Activated CD4-positive, alpha-beta memory T cell treated with anti-CD3 and anti-CD28 coated beads, Interleukin-2, amount 10 ng/mL, durations not matched to agents 7 days and 5 days (primary cell): Measurements from ENCODE around the gene BAHCC1. TPM values are rescaled to one million over a fixed set of nuclear protein-coding genes. Genes with fewer than 3 reads are reported as not detected.
"Not testable (repeated sequence)": the region's sequence is repeated elsewhere in the genome, so short reads cannot be mapped to it uniquely, and the experiment has no call there.

Experiments
- CTCF ChIA-PET: fragments of 350-600 bp; sonication (Branson Sonifier 250); formaldehyde crosslinking; loops from one replicate; lab custom pipeline; 2021; ENCODE audit warnings: antibody characterized with exemption, inconsistent platforms; lab: Charles Lee
- POLR2A ChIA-PET: fragments of 350-600 bp; sonication (Branson Sonifier 250); formaldehyde crosslinking; loops from one replicate; lab custom pipeline; 2021; ENCODE audit warnings: antibody characterized with exemption; lab: Charles Lee
- DNase-seq: peaks from one replicate; pipeline ENCODE4 v3.0.0-alpha.2; 2020
- H3K27ac Mint-ChIP-seq: one replicate; pipeline ENCODE4 v1.8.0; 2021; ENCODE audit warnings: mild to moderate bottlenecking, mixed read lengths
- H3K27me3 Mint-ChIP-seq: one replicate; pipeline ENCODE4 v1.8.0; 2021; ENCODE audit warnings: mixed read lengths
- H3K36me3 Mint-ChIP-seq: one replicate; pipeline ENCODE4 v1.8.0; 2021; ENCODE audit warnings: low read depth, mixed read lengths
- H3K4me1 Mint-ChIP-seq: one replicate; pipeline ENCODE4 v1.8.0; 2021; ENCODE audit warnings: mixed read lengths
- H3K4me3 Mint-ChIP-seq: one replicate; pipeline ENCODE4 v1.8.0; 2021; ENCODE audit warnings: mild to moderate bottlenecking, mixed read lengths
- H3K9me3 Mint-ChIP-seq: one replicate; pipeline ENCODE4 v1.8.0; 2021; ENCODE audit warnings: mixed read lengths
- total RNA-seq, 2 experiments: library from RNA; stranded (reverse); gene quantifications; one replicate each; pipeline ENCODE4 v1.2.3, GENCODE V29; 2021

The BAHCC1 gene
- total RNA-seq, 2 experiments from 2014 or later = 0.15 to 0.18 TPM

DNA sequence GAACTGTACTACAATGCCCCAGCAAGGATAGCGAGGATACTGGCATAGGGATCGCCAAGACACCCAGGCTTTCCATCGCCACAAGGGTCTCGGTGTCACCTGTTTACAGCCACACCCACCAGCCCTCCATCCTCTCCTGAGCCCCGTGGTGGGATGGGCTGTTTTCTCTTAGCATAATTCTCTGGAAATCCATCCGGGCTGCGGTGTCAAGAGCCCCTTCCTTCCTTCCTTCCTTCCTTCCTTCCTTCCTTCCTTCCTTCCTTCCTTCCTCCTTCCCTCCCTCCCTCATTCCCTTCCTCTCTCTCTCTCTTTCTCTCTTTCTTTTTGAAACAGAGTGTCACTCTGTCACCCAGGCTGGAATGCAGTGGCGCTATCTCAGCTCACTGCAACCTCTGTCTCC, 36.0 kb upstream of the BAHCC1 start:
- ChIA-PET CTCF (no interaction called here), POLR2A (no interaction called here)
- H3K9me3 Mint-ChIP-seq = no peaks in the 10 kb centered on the region
- peaks cover 38% of the 10 kb centered on the region for H3K27me3 Mint-ChIP-seq
- H3K4me1 Mint-ChIP-seq = no peaks in the 10 kb centered on the region
- no peak overlapping the region for H3K27ac Mint-ChIP-seq
- no peaks in the 10 kb centered on the region for H3K36me3 Mint-ChIP-seq
- H3K4me3 Mint-ChIP-seq = no peak overlapping the region
- no peak for DNase-seq

DNA sequence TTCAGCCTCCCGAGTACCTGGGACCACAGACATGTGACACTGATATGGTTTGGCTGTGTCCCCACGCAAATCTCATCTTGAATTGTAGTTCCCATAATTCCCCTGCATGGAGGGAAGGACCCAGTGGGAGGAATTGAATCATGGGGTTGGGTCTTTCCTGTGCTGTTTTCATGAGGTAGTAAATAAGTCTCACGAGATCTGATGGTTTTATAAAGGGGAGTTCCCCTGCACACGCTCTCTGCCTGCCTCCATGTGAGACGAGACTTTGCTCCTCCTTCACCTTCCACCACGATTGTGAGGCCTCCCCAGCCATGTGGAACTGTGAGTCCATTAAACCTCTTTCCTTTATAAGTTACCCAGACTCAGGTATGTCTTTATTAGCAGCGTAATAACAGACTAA, 33.3 kb upstream of the BAHCC1 start:
- DNase-seq, POLR2A ChIA-PET, H3K27ac Mint-ChIP-seq, H3K4me3 Mint-ChIP-seq, H3K9me3 Mint-ChIP-seq, CTCF ChIA-PET, H3K36me3 Mint-ChIP-seq: not testable (repeated sequence)
- Mint-ChIP-seq H3K4me1 (peaks cover 17% of the 10 kb centered on the region), H3K27me3 (peaks cover 52% of the 10 kb centered on the region)

DNA sequence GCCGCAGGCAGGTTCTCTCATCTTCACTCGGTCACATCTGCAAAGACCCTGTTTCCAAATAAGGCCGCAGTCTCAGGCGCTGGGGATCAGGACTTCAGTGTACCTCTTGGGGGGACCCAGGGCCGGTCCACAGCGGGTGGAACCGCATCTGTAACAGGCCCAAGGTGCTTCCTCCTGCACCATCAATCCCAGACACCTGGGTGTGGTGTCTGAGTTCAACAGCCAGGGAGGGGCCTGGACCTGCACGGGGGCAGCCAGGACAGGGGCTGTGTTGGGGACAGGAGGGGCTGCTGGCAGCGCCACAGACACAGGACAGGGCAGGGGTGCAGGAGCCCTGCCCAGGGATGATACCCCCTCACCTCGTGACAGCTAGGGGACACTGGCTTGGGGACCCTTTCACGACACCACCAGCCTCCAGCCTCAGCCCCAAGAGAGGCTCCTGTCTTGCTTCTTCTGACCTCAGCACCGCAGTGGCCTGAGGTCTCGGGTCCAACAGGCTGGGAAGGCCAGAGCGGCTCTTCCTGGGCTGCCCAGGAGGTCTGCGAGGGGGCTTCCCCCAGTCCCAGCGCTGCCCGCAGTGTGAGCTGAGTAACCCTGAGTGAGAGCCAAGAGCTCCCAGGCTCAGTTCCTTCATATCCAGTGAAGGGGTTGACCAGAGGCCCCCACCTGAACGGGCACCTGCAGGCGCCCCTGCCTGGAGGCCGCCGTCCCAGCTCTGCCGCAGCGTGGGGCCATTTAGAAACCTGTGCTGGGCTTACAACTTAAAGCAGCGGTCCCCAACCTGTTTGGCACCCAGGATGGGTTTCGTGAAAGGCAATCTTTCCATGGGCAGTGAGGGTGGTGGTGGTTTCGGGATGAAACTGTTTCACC, 30.7 kb upstream of the BAHCC1 start:
- ChIA-PET CTCF (no interaction called here), POLR2A (no interaction called here)
- H3K4me3 Mint-ChIP-seq = no peak overlapping the region
- peaks cover 17% of the 10 kb centered on the region for H3K4me1 Mint-ChIP-seq
- H3K36me3 Mint-ChIP-seq = no peaks in the 10 kb centered on the region
- H3K9me3 Mint-ChIP-seq = no peaks in the 10 kb centered on the region
- H3K27ac Mint-ChIP-seq = no peak overlapping the region
- H3K27me3 Mint-ChIP-seq = peaks cover 45% of the 10 kb centered on the region
- no peak for DNase-seq

DNA sequence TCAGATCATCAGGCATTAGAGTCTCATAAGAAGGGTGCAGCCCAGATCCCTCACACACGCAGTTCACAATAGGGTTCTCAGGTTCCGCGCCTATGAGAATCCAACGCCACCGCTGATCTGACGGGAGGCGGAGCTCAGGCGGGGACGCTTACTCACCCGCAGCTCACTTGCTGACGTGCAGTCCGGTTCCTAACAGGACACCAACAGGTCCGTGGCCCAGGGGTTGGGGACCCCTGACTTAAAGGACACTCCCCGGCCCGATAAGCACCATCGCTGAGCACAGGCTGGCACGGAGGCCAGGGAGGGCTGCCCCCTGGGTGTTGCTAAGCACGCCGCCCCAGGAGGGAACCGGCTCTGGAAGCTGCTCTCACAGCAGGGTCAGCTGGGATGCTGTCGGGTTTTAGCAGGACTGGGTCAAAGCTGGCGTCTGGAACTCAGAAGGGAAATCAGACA, 30.1 kb upstream of the BAHCC1 start:
- Mint-ChIP-seq H3K27ac (peak overlapping the region; percentile 38), H3K4me1 (peaks cover 17% of the 10 kb centered on the region), H3K9me3 (no peaks in the 10 kb centered on the region), H3K4me3 (no peak overlapping the region), H3K36me3 (no peaks in the 10 kb centered on the region), H3K27me3 (peaks cover 45% of the 10 kb centered on the region)
- ChIA-PET CTCF (no interaction called here), POLR2A (no interaction called here)
- DNase-seq = peak; percentile 25

DNA sequence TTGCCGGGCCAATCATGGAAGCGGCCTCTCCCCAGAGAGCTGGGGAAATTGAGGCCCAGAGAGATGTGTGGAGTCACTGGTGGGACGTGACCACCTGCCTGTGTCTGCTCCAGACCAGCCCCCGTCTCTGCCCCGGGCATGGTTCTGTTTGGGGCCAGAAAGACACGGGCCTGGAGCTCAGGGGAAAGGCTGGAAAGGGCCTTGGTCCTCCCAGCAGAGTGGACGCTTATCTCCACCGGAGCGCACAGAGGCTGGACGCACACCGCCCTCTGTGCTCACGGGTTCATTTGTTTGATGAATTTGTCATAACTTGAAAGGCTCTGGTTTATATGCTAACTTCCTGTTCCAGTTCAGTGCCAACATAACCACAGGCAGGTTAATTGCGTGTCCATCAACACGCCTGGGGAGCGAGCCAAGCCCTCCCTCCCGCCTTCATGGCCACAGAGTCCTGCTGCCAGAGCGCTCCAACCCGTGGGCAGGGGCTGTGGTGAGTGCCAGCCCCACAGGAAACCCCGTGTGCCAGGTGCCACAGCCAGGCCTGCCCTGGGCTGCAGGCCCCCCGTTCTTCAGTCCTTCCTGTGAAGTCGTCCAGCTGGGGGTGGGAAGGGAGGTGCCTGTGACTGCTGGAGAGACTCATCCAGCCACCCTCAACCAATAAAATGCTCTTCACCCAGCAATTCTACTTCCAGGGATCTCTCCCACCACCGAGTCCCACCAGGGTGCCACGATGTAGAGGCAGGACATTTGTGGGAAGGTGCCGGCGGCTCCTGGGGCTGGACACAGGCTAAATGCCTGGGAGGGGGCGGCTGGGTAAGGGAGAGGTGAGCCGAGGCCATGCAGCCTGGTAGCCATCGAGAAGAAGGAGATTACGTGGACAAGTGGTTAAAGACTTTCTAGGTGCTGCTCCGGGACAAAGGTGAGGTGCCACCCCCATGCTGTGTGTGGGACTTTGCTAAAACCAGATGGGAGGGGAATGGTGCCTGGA, 29.4 kb upstream of the BAHCC1 start:
- Mint-ChIP-seq H3K9me3 (no peaks in the 10 kb centered on the region), H3K27me3 (peaks cover 40% of the 10 kb centered on the region), H3K27ac (peak overlapping the region; percentile 38), H3K36me3 (no peaks in the 10 kb centered on the region), H3K4me3 (no peak overlapping the region), H3K4me1 (peaks cover 17% of the 10 kb centered on the region)
- ChIA-PET CTCF (no interaction called here), POLR2A (no interaction called here)
- DNase-seq = peak; percentile 31

DNA sequence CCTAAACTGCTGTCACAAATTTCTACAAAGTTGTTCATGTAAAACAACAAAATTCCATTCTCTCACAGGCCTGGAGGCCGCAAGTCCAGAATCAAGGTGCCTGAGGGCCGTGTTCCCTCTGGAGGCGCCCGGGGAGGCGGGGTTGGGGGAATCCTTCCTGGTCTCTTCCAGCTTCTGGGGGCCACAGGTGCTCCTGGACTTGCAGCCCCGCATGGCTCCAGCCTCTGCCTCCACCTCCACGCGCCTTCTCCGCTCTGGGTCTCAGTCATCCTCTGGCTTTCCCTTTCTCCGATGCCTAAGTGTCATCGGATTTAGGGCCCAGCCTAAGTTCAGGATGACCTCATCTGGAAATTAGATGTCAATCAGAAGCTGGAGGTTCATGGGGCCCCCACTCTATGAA, 28.6 kb upstream of the BAHCC1 start:
- ChIA-PET POLR2A (no interaction called here), CTCF (no interaction called here)
- no peak for DNase-seq
- Mint-ChIP-seq H3K4me3 (no peak overlapping the region), H3K36me3 (no peaks in the 10 kb centered on the region), H3K9me3 (no peaks in the 10 kb centered on the region), H3K27me3 (peaks cover 40% of the 10 kb centered on the region), H3K4me1 (peaks cover 17% of the 10 kb centered on the region), H3K27ac (no peak overlapping the region)

DNA sequence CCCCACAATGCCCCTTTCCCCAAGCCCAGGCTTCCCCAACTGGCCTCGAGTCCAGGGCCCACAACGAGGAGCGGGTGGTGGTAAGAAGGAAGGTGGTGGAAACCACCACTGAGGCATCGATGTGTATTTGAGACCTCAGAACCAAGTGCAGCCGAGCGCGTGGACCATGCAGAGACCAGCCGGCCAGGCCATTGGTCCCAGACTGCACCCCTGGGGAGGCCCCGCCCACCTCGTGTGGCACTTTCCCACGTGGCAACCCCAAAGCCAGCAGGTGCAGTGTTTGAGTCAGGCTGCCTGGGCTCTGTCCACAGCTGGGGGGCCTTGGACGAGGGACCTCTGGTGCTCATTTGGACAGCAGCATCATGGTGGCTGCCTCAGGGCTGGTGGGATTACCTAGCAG, 28.1 kb upstream of the BAHCC1 start:
- Mint-ChIP-seq H3K36me3 (no peaks in the 10 kb centered on the region), H3K4me1 (peaks cover 17% of the 10 kb centered on the region), H3K4me3 (no peak overlapping the region), H3K27ac (no peak overlapping the region), H3K9me3 (no peaks in the 10 kb centered on the region), H3K27me3 (peaks cover 36% of the 10 kb centered on the region)
- no peak for DNase-seq
- ChIA-PET CTCF (no interaction called here), POLR2A (no interaction called here)

DNA sequence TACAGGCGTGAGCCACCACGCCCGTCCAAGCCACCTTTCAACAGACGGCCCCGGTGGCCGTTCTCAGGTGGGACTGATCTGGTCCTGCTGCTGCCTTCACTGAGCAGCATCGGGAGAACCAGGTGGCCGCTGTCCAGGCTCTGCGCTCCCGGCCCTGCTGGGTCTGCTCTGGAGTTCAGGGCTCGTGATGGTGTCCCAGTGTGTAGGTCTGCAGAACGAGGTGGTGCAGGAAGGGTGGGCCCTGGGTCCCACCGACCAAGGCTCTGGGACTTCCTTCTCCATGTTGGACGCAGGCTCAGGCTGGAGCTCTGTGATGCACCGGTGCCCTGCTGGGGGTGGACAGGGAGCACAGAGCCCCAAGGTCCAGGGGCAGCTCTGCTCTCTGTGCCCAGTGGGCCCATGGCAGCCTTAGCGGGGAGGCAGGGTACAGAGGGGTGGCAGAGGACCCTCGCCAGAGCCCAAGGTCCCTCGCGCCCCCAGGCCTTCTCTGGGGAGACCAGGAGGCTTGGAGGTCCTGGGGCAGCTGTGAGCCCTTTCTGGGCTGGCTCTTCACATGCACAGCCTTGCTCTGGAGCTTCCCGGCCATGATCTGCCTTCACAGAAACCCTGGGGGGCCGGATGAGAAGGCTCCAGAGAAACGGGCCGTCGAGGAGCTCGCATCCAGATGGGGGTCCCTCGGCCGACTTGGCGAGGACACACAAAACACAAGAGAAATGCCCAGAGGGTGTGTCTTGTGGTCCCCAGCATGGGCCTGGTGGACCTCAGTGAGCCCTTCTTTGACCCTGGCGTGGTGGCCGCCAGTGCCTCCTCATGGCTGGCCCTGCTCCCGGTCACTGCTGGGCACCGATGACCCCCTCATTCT, 26.9 kb upstream of the BAHCC1 start:
- Mint-ChIP-seq H3K9me3 (no peaks in the 10 kb centered on the region), H3K36me3 (no peaks in the 10 kb centered on the region), H3K4me3 (no peak overlapping the region), H3K27me3 (peaks cover 25% of the 10 kb centered on the region), H3K27ac (no peak overlapping the region), H3K4me1 (peaks cover 17% of the 10 kb centered on the region)
- CTCF ChIA-PET = no interaction called here
- POLR2A ChIA-PET = no interaction called here
- DNase-seq = no peak

DNA sequence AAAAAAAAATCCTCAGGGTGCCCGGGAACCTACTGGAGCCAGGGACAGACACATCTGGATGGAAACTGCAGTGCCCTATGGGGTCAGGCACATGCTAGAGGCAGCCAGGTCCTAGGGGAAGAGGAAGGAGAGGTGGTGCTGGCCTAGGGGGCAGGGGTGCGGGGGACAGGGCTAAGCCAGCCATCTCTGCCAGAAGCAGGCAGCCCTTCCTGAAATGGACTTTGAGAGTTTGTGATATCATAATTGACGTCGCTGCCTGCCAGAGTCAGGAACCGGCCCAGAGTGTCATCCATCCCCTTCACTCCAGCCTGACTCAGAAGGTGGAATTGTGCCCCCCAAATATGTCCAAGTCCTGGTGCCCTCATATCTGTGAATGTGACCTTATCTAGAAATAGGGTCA, 25.0 kb upstream of the BAHCC1 start:
- ChIA-PET CTCF (no interaction called here), POLR2A (no interaction called here)
- Mint-ChIP-seq H3K27me3 (peaks cover 13% of the 10 kb centered on the region), H3K27ac (no peak overlapping the region), H3K4me1 (peaks cover 12% of the 10 kb centered on the region), H3K9me3 (no peaks in the 10 kb centered on the region), H3K36me3 (no peaks in the 10 kb centered on the region), H3K4me3 (no peak overlapping the region)
- DNase-seq = no peak

DNA sequence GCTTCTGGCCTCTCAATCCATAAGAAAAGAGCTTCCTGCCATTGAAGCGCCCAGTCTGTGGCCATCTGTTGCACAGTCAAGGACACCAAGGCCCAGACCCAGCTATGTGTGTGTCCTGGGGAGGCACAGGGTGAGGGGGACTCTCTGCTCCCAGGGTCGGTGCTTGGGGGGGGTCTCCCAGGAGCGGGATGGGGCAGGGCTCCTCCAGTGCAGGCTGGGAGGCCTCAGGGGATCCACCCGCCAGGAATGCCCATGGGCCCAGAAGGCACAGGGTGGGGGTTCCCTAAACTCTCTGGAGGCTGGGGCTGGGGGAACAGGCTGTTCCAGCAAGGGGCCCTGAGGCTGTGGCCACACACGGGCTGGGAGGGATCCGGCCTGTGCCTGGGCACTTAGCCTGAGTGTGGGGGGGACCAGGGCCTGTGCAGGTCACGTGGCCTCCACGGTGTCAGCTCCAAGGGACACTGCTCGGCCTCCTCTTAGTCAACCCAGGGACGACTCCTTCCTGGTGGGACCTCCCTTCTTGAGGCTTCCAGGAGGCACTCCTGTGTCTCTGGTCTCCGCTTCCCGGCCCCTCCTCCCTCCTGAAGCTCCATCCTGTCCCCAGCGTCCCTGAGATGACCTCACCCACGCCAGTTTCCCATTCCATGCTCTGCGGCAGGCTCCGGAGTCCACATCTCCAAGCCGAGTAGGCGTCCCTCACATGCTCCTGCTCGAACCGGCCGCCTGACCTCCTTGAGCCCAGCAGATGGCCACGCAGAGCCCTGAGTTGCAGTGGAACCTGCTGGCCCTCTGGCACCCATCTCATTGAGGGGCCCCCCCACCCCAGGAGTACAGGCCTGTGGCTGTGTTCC, 23.1 kb upstream of the BAHCC1 start:
- no peaks in the 10 kb centered on the region for H3K4me1 Mint-ChIP-seq
- DNase-seq = no peak
- CTCF ChIA-PET = no interaction called here
- POLR2A ChIA-PET = no interaction called here
- no peaks in the 10 kb centered on the region for H3K27me3 Mint-ChIP-seq
- no peak overlapping the region for H3K4me3 Mint-ChIP-seq
- no peaks in the 10 kb centered on the region for H3K36me3 Mint-ChIP-seq
- no peaks in the 10 kb centered on the region for H3K9me3 Mint-ChIP-seq
- no peak overlapping the region for H3K27ac Mint-ChIP-seq

DNA sequence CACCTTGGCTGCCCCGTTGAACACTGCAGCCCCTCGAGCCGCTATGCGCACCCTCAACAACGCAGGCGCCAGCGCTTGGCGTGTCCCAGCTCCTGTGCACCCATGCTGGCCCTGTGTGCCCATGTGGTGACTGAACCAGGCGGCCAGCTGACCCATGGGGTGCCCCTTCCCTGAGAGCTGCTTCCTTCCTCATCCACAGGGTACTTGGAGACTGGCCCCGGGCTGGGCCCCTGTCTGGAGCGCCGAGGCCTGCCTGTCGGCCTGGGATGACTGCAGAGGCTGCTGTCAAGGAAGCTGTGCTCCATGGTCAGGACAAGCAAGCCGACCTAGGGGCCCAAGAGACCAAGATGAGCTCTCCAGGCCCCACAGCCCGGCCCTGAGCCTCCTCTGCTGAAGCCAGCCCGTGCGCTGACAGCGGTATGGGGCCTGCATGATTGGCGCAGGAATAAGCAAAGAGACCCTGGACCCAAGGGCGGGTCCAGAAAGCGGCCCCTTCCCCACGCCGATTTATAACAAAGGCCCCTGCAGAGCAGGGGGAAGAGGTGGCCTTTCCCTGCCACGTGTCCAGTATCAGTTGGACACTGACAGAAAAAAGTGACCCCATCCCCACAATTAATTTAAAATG, 21.6 kb upstream of the BAHCC1 start:
- Mint-ChIP-seq H3K27ac (no peak overlapping the region), H3K4me1 (no peaks in the 10 kb centered on the region), H3K36me3 (no peaks in the 10 kb centered on the region), H3K9me3 (no peaks in the 10 kb centered on the region), H3K4me3 (no peak overlapping the region), H3K27me3 (no peaks in the 10 kb centered on the region)
- CTCF ChIA-PET = no interaction called here
- POLR2A ChIA-PET = no interaction called here
- no peak for DNase-seq

DNA sequence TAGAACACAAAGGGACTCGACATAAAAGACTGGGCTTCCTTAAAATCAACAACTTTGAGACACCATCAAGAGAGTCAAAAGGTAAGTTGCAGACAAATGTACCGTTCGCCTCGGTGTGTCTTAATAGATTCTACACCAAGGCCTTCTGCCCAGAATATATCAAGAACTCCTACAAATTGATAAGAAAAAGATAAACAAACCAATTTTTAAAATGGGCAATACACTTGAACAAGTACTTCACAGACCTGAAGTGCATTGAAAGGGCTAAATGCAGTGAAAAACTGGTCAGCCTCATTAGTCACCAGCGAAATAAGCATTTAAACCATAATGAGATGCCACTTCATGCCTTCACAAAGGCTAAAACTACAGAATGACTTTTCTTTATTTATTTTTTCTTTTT, 20.4 kb upstream of the BAHCC1 start:
- H3K4me1 Mint-ChIP-seq = no peaks in the 10 kb centered on the region
- ChIA-PET POLR2A (no interaction called here), CTCF (no interaction called here)
- no peaks in the 10 kb centered on the region for H3K27me3 Mint-ChIP-seq
- DNase-seq = no peak
- no peaks in the 10 kb centered on the region for H3K36me3 Mint-ChIP-seq
- H3K9me3 Mint-ChIP-seq = no peaks in the 10 kb centered on the region
- no peak overlapping the region for H3K27ac Mint-ChIP-seq
- H3K4me3 Mint-ChIP-seq = no peak overlapping the region
